Fibroblast of peridontal ligament (primary cell): ENCODE results near the gene SYNGR3.
"Not testable (repeated sequence)": the region's sequence is repeated elsewhere in the genome, so short reads cannot be mapped to it uniquely, and the experiment has no call there.

Experiments
- DNase-seq: peaks from one replicate; pipeline ENCODE4 v3.0.0-alpha.2; 2010; ENCODE audit errors: extremely low read depth

SYNGR3 gene

GRCh38 chr16:2009164-2009711 is 19.5 kb downstream of the SYNGR3 start:
- no peak for DNase-seq

- peak; percentile 76 for DNase-seq
Measured at GRCh38 chr16:2009791-2010510, 20.2 kb downstream of the SYNGR3 start, which contains the start of gene ZNF598. Gene ZNF598 (minus strand): TSS chr16:2009821.

- DNase-seq, result not testable (repeated sequence)
Measured at GRCh38 chr16:2011726-2012125, 22.0 kb downstream of the SYNGR3 start.

GRCh38 chr16:2013527-2013926 is 23.8 kb downstream of the SYNGR3 start:
- DNase-seq, result no peak

GRCh38 chr16:2015117-2015946 is 25.6 kb downstream of the SYNGR3 start:
- DNase-seq, result peak; percentile 53

- DNase-seq, result no peak
Measured at GRCh38 chr16:2015947-2016208, 26.1 kb downstream of the SYNGR3 start.

- DNase-seq, result no peak
Measured at GRCh38 chr16:2016407-2016922, 26.7 kb downstream of the SYNGR3 start.

- DNase-seq, result no peak
Measured at GRCh38 chr16:2019518-2019920, 29.7 kb downstream of the SYNGR3 start, which contains the start of gene NPW. Gene NPW (plus strand): TSS chr16:2019785.

GRCh38 chr16:2019921-2020831 is 30.4 kb downstream of the SYNGR3 start:
- no peak for DNase-seq

GRCh38 chr16:2022723-2023091 is 32.9 kb downstream of the SYNGR3 start:
- no peak for DNase-seq

- peak; percentile 84 for DNase-seq
Measured at GRCh38 chr16:2023092-2024031, 33.6 kb downstream of the SYNGR3 start.

GRCh38 chr16:2024032-2024420 is 34.3 kb downstream of the SYNGR3 start:
- no peak for DNase-seq

- DNase-seq, result no peak
Measured at GRCh38 chr16:2025251-2025650, 35.5 kb downstream of the SYNGR3 start.

- DNase-seq, result no peak
Measured at GRCh38 chr16:2025878-2026460, 36.2 kb downstream of the SYNGR3 start.

- no peak for DNase-seq
Measured at GRCh38 chr16:2026461-2027023, 36.8 kb downstream of the SYNGR3 start, which contains the start of gene NHERF2. Gene NHERF2 (plus strand): TSS chr16:2026902. CDS start chr16:2027006, 104 bp downstream.

- DNase-seq, result no peak
Measured at GRCh38 chr16:2027024-2028010, 37.5 kb downstream of the SYNGR3 start.

GRCh38 chr16:2028146-2028545 is 38.4 kb downstream of the SYNGR3 start:
- DNase-seq, result no peak

- no peak for DNase-seq
Measured at GRCh38 chr16:2028620-2029220, 39.0 kb downstream of the SYNGR3 start.
